HG02759 (cell line): Measurements from ENCODE around the gene RNU7-1.
A peak's percentile ranks its signal among the peaks of the same experiment; 100 is the strongest.

Source experiments
- ATAC-seq: cut with Tn5 transposase; IDR thresholded peaks from one replicate; pipeline ENCODE4 v1.9.1; 2021; ENCODE audit warnings: mild to moderate bottlenecking, moderate library complexity; ENCODE audit not compliant: unreplicated experiment

RNU7-1 gene

GRCh38 chr12:6952121-6952862 is 8.7 kb downstream of the RNU7-1 start:
- no peak for ATAC-seq

- no peak for ATAC-seq
These were observed 9.3 kb downstream of the RNU7-1 start for GRCh38 chr12:6952863-6953441.

DNA sequence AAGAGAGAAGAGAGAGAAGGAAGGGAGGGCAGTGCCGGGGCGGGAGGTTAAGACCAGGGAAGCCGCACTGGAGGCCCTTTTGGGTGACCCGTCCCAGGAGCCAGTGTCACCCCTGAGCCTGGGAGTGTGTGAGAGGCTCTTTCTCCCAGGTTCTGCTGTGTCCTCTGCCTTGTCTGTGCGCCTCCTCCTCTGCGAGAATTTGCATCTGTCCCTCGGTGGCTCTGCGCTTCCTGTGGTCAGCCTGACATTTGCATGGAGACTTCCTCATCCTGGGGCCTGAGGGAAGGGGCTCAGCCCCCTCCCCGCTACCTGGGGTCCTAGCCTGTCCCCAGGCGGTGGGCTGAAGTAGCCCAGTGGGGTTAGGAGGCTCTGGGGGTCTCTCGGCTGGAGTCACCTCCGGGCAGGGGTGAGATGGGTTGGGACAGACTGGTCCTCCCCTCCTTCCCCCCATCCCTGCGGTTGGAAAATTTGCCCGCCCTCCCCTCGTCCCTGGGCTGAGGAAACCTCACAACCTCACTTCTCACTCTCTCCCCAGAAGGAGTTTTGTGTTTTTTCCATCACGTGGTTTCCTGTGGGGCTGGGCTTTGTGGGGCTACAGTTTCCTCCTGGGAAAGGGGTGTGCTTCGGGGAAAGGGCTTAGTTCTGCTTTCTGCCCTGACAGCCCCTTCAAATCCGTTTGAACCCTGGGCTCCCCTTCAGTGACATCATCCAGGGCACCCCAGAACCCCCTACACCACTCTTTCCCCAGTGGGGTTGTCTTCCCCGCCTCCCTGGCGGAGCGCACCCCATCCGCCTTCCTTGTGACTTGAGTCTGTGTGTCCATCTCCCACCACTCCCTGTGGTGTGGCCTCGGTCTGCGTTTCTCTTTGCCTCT is 10.1 kb downstream of the RNU7-1 start:
- ATAC-seq, result peak; percentile 45

DNA sequence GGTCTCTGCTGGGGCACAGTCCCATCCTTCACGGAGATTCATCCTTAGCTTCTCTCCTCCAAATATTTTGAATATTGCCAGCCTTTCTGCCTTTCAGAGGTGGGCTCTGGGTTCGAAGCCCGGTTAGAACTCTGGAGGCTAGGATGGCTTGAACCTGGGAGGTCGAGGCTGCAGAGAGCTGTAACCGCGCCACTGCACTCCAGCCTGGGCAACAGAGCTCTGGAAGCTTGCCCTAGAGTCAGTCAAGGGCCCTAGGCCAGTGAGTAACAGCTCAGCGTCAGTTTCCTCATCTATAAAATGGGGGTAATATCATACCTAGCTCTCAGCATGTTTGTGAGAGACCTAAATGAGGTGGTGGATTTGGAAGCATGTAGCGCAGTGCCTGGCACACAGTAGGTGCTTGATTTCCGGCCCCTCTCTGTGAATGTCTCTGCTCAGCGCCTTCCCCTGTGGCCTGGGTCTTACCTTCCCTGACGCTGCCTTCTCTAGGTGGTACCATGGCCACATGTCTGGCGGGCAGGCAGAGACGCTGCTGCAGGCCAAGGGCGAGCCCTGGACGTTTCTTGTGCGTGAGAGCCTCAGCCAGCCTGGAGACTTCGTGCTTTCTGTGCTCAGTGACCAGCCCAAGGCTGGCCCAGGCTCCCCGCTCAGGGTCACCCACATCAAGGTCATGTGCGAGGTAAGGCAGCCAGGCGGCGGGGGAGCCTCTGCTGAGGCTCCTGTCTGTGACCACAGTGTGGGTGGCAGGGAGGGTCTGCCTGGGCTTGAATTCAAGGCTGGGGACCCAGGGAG is 10.9 kb downstream of the RNU7-1 start:
- no peak for ATAC-seq

DNA sequence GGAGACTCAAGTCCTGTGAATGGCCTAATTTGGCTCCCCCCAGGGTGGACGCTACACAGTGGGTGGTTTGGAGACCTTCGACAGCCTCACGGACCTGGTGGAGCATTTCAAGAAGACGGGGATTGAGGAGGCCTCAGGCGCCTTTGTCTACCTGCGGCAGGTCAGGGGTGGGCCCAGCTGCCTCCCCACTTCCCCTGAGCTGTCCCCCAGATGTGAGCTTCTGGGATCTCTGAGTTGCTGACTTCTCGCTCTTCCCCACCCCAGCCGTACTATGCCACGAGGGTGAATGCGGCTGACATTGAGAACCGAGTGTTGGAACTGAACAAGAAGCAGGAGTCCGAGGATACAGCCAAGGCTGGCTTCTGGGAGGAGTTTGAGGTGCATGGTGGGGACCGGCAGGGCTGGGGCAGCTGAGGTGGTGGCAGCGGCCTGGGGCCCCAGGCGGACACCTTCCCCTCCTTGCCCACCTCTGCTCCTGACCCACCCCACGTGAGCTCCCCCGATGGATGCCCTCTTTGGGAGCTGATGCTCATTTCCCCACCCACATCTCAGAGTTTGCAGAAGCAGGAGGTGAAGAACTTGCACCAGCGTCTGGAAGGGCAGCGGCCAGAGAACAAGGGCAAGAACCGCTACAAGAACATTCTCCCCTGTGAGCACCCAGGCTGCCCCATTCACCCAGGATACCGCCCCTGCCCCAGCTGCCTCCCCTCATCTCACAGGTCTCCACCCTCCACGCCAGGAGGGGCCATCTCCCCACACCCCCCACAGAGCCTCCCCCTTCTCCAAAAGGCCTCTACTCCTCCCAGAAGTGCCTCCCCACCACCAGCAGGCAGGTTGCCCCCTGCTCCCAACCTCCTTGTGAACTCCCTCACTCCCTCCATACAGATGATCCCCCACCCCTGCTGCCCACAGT is 11.7 kb downstream of the RNU7-1 start:
- ATAC-seq, result no peak

DNA sequence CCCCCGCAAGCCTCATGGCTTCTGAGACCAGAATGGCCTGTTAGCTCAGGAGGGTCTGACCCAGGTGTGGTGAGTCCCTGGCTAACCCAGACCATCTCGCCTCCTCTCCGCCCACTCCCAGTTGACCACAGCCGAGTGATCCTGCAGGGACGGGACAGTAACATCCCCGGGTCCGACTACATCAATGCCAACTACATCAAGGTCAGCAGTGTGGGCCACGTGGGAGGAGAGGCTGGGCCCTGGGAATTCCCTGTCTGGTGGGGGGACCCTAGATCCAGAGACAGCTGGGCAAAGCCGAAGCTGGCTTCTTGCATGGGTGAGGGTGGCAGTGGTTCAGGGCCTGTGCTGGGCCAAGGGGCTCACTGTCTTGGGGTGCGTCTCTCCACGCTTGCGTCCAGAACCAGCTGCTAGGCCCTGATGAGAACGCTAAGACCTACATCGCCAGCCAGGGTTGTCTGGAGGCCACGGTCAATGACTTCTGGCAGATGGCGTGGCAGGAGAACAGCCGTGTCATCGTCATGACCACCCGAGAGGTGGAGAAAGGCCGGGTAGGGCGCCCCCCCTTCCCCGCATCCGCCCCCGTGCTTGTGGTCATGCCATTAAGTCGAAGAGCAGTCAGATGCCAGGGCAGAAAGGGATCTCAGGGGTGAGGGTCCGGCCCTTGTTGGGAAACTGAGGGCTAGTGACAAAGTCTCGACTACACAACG is 12.6 kb downstream of the RNU7-1 start:
- no peak for ATAC-seq

DNA sequence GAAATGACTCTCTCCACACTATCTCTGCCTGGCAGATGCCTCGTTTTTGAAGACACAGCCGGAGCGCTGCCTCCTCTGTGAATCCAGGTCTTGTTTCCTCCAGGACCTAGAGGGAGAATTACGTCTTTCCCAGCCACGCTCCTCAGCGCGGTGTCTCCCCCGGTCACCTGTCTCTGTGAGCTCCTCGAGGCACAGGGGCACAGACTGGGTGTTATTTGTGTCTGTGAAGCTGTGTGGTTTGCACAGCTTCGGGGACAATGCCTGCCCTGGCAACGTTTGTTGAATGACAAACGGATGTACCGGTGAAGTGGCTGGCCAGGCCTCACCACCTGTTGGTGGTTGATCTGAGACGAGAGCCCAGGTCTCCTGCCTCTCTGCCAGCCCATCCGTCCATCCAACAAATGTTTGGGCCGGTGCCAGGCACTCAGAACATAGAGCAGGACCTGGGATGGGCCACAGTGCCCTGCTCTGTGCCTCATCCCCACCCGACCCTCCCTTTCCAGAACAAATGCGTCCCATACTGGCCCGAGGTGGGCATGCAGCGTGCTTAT is 13.6 kb downstream of the RNU7-1 start:
- ATAC-seq, result no peak

- no peak for ATAC-seq
These were observed 14.4 kb downstream of the RNU7-1 start for GRCh38 chr12:6957741-6958608.

DNA sequence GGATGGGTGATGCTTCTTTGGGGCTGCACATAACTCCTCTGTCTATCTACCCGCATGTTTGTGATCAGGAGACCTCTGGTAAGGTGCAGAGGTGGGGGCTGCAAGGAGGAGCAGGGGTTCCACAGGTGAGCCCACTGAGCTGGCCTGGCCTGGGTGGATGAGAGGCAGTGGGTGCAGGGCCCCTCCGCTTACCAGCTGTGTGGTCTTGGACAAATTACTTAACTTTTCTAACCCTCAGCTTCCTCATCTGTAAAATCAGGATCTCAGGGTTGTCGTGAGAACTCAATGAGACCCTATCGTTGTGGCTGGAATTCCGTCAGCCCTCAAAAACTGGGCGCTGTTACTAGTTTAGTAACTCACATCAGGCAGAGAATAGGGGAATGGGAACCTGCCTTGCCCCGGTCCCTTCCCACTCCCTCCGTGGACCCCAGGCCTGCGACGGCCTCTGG is 15.0 kb downstream of the RNU7-1 start:
- no peak for ATAC-seq

GRCh38 chr12:6959058-6959804 is 15.6 kb downstream of the RNU7-1 start:
- ATAC-seq, result peak; percentile 58

DNA sequence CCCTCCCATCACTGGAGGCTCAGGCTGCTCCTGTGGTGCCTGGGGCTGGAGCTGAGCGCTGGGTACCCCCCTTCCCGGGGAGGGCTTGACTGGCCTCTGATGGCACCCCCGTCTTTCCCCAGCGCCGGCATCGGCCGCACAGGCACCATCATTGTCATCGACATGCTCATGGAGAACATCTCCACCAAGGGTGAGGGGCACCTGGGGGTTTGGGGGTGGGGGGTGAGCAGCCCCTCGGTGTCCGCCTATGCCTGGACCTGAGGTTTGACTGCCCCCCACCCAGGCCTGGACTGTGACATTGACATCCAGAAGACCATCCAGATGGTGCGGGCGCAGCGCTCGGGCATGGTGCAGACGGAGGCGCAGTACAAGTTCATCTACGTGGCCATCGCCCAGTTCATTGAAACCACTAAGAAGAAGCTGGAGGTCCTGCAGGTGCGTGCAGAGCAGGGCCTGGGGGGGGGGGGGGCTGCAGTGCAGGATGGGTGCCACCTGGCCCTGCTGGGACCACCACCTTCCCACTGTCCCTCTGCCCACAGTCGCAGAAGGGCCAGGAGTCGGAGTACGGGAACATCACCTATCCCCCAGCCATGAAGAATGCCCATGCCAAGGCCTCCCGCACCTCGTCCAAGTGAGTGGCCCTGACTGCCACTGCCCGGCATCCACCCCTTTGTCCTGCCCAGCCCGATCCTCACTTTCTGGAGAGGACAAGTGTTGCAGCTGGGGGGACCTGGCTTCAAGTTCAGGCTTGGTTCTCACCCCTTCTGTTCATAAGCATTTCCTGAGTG is 16.4 kb downstream of the RNU7-1 start:
- ATAC-seq, result no peak

DNA sequence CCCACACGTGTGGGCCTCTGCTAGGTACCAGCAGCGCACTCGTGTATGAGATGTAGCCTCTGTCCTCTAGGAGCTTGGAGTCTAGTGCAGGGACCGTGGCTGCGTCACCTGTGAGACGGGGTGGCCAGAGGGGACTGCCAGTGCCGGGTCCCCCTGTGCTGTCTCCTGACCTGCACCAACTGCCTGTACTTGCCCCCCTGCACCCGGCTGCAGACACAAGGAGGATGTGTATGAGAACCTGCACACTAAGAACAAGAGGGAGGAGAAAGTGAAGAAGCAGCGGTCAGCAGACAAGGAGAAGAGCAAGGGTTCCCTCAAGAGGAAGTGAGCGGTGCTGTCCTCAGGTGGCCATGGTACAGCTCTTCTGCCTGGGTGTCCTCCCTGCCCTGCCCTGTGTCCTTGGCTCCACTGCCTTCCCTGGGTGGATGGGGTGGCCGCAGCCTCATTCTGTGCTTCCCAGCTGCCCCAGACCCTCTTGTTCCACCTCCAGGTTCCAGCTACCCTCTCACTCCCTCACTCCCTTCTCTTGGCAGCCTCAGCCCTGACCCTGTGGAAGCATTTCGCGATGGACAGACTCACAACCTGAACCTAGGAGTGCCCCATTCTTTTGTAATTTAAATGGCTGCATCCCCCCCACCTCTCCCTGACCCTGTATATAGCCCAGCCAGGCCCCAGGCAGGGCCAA is 17.1 kb downstream of the RNU7-1 start:
- no peak for ATAC-seq

GRCh38 chr12:6961278-6961694 is 17.7 kb downstream of the RNU7-1 start:
- no peak for ATAC-seq

DNA sequence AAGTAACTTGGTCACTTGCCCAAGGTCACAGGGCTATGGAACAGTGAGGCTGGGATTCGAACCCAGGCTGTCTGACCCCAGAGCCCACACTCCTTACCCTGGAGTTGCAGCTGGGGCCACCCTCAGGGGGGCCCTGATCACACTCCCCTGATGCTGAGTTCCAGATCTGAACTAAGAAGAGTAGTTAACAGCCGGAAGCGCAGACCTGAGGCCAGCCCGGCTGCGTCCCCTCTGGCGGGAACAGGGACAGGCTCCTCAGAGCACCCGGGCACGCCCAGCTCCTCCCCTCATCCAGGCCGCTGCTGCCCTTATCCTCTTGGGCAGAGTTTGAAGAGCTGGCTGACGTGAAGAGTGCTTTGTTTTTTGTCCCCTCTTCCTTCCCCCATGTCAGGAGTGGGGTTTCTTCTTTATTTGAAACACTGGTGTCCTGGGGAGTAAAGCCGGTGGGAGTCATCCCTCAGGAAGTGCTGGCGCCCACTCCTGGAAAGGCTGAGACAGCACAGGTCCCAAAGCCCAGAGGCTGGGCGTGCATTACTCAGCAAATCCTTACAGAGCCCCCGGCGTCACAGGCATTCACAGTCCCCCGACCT is 18.2 kb downstream of the RNU7-1 start:
- ATAC-seq, result no peak

DNA sequence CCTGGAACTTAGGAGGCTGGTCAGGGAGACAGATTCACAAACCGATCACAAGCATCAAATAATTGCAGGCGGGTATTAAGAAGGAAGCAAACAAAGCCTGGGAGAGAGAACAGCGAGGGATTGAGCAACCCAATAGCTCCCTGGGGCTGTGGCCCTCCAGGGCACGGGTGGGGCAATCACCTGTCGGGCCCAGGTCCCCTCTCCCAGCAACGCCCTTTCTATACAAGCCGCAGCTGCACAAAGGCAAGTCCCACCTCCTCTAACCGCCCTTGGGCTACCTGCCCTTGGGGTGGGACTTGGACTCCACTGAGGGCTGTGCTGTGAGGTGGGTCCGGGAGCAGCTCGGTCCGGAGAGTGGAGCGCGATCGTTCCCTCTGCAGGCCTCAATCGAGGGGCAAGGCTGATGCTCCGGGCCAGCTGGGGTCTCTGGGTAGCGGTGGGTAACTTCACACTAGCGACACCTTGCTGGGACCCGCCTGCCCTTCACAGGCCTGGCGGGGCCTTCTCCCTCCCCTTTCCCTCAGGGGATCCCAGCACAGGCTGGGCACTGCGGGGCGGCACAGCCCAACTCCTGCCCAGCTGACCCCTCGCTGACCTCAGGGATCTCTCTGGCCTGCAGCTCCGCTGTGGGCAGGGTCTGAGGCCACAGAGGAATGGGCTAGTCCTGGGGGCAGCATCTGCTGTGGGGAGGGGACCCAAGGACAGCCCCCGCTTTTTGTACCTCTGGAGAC is 18.8 kb downstream of the RNU7-1 start:
- ATAC-seq, result no peak
